RPMI8226 (cell line): Measurements from ENCODE around the gene DAGLA.

ENCODE experiments used
- DNase-seq: peaks from one replicate; pipeline ENCODE4 v3.0.0-alpha.2; 2015

The DAGLA gene

DNA sequence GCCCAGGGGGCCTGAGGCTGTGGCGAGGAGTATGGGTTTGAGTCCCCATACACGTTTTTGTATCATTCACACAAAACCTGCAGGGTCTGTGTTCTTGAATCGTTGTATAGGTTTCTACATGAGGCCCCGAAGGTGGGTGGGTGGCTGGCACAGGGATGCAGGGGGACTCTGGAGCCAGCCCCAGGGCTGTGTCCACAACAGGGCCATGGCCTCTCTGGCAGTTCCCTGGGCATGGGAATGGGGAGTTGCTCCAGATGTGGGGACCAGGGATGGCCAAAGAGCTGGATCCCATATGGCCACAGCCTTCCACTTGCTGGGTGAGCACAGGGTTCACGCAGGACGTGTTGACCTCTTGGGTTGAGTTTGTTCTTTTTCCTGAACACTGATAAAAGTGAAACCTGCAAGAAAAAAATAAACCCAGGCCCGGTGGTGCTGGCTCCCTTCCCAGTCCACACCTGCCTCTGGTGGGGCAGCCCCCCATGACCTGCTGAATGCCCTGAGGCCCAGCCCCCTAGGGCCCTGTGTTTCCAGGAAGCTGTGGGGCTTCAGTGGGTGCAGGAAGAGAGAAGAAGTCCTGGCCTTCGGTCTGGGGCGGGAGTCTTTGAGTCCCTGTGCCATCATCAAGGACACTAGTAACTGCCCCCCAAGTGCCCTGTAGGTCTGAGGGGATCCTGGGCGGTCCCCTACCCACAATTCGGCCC, 88.3 kb downstream of the DAGLA start:
- DNase-seq = peak; percentile 88

DNA sequence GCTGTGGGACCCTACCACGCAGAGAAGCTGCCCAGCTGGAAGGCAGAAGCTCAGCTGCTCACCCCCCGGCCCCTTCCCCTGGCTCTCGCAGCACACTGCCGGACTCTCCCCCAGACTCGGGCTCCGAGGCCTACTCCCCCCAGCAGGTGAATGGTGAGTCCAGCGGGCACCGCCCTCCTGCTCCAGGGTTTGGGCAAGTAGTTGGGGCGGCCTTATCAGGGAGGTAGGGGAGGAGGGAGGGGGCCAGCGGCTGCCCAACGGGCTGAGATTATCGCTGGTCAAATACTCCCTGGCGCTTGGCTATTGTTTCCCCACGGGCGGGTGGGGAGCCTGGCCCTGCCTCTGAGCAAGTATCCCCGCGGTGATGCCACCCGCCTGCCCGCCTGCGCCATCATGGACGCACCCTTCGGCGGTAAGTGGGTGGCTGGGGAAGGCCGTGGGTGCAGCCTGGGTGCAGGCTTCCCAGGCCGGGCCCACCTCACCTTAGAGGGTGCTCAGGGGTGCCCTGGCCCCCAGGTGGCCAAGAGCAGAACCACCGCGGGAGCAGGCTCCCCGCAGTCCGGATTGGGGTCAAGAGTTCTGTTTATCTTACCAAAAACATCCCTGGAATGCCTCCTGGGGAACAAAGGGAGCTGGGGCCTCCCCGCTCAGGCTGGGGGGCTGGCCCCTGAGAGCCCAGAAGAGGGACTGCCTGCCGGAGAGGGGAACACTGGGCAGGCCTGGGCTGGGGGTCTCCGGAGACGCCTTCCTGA, 89.2 kb downstream of the DAGLA start:
- DNase-seq = no peak

DNA sequence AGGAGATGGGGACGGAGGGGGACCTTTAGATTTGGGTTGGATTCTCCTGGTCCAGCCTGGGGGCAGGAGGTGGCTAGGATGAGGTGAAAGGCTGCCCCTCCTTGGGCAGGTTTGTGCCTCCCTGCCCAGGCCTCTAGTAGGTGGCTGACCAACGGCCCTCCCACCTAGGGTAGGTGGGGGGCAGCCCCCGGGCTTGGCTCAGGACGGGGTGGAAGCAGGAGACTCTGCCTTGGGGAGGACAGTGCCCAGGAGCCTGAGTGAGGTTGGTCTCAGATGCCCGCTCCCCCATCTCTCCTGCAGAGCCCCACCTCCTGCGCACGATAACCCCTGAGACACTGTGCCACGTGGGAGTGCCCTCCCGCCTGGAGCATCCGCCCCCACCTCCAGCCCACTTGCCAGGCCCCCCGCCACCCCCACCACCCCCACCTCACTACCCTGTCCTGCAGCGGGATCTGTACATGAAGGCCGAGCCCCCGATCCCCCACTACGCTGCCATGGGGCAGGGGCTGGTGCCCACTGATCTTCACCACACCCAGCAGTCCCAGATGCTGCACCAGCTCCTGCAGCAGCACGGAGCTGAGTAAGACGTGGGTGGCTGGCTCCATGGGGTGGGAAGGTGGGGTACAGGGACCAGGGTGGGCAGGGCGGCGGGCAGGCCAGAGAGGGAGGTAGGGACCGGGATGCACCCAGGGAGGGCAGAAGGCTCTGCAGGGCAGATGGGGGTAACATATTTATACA, 89.9 kb downstream of the DAGLA start:
- no peak for DNase-seq

DNA sequence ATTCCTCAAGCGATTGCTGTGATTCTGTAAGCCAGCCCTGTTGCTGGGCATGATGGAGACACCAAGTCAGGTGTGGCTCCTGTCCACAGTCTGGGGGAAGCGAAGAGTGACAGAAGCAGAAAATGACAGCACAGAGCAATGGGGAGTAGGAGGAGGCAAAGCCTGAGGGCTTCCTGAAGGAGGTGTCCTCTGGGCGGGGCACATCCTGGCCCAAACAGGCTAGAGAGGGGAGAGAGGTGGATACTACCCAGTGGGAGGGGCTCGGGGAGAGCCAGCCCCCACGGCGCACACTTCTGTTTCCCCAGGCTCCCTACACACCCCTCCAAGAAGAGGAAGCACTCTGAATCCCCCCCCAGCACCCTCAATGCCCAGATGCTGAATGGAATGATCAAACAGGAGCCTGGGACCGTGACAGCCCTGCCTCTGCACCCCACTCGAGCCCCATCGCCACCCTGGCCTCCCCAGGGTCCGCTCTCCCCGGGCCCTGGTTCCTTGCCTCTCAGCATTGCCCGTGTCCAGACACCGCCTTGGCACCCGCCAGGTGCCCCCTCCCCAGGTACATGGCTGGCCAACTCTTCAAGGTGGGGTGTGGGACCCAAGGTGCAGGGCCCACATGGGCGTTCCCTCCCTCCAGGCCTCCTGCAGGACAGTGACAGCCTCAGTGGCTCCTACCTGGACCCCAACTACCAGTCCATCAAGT, 91.2 kb downstream of the DAGLA start:
- DNase-seq = no peak

DNA sequence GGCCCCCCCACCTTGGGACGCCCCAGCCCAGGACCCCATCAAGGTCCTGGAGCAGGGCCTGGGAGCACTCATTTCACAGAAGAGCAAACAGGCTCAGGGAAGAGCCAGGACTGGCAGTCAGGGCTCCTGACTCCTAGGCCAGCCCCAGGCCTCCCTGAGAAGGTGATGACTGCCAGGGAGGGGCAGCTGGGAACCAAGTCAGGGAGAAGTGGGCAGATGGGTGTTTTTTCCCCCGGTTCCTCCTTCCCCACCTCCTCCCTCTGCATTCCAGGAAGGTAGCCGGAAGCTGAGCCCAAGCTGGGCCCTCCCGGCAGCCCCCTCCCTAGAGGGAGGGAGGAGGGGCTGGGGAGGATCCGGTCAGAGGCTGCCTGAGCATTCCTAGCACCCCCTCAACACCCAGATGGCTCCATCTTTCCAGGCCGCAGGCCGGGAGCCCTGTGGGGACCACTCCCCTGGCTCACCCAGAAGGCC, 91.8 kb downstream of the DAGLA start:
- DNase-seq = no peak

DNA sequence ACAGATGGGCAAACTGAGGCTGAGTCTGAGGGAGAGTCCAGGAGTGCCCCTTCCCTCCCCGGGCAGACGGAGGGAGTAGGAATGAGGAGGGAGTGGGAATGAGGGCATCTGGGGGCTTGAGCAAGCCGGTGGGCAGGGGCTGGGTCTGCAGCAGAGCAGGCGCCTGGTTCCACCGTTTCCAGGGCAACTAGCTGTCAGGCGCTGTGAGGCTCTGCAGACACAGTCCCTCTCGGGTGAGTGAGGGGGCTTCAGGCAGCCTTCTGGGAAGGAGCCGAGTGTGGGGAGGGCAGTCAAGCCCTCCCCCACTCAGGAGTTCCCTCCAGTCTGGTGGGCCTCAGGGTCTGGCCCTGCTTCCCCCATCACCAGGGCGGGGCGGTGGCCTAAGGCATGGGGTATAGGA, 93.2 kb downstream of the DAGLA start:
- no peak for DNase-seq

DNA sequence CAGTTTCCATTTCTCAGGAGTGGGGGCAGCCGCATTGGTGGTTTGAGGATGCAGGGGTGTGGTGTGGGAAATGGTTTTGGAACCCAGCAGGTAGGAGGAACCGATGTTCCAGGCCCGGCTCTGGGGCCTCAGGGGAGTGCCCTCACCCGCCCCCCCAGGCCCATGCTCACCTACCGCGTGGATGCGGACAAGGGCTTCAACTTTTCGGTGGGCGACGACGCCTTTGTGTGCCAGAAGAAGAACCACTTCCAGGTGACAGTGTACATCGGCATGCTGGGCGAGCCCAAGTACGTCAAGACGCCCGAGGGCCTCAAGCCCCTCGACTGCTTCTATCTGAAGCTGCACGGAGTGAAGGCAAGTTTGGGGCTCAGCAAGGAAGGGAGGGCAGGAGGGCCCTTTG, 93.6 kb downstream of the DAGLA start:
- no peak for DNase-seq

DNA sequence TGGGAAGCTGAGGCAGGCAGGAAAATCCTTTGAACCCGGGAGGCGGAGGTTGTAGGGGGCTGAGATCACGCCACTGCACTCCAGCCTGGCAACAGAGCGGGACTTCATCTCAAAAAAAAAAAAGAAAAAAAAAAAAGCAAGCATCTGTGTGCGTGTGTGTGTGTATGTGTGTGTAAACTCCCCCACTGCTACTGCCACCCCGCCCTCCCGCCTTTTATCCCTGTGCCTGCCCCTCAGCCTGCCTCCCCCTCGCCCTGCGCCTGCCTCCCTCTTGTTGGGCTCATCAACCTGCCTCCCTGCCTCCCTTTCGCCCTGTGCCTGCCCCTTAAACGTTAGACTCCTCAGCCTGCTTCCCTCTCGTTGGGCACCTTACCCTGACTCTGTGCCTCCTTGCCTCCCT, 94.2 kb downstream of the DAGLA start:
- no peak for DNase-seq

DNA sequence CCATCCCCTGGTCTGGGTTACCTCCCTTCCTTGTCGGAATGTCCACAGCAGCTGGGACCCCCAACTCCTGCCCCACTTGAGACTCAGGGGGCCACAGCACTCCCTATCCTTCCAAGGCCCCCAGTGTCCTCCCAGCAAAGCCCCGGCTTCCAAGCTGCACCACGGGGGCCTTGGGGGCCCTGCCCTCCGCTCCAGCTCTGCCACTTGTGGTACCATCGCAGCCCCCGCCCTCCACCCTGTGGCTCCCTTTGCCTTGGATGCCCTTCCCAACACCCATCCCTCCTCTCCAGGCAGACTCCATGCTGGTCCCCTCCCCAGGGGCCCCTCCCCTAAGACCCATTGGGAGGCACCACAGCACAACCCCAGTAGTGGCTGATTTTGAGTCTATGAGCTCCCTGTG, 94.9 kb downstream of the DAGLA start:
- DNase-seq = no peak

DNA sequence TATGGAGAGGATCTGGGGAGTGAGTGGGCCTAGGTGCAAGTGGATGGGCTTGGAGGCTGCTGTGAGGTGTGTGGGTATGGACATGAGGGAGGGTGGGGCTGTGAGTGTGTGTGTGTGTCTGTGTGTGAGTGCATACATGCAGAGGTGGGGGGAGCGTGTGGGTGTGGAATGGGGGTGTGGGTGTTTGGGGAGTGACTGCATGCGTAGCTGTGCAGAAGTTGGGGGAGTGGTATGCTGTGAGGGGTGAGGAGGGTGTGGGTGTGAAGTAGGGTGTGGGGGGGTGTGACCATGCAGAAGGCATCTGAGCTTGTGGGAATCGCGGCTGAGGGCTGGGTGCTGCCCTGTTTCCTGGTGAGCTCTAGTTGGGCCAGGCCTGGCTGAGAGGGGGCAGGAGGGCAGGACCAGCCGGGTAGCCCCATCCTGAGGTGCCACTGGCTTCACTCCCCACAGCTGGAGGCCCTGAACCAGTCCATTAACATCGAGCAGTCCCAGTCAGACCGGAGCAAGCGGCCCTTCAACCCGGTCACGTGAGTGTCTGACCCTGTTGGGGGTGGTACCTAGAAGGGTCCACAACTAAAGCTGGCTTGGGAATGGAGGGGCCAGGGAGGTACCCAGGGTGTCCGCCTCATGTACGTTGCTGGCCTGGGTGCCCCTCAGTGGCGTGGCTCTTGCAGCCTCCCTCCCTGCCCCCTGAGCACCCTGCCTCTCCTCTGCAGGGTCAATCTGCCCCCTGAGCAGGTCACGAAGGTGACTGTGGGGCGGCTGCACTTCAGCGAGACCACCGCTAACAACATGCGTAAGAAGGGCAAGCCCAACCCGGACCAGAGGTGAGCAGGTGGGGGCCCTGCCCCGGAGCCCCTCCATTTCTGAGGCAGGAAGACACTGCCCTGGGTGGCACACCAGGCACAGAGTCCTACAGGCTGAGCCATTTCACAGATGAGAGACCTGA, 95.7 kb downstream of the DAGLA start:
- DNase-seq = no peak

DNA sequence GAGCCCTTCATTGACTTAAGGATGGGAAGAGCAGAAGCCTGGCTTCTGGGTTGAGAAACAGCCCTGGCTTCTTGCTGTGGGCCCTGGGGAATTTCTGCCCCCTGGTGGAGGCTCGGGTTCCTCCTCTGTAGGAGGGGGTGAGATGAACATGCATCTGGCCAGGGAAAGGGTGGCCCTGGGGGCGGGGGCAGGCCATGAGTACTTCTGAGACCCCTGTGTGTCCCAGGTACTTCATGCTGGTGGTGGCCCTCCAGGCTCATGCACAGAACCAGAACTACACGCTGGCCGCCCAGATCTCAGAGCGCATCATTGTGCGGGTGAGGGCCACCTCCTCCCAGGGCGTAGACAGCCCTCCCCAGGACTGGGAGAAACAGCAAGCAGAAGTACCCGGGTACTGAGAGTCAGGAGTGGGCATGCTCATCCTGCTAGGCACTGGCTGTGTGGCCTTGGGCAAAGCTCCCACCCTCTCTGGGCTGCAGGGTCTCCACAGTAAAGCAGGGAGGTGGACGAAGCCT, 96.4 kb downstream of the DAGLA start:
- peak; percentile 88 for DNase-seq

DNA sequence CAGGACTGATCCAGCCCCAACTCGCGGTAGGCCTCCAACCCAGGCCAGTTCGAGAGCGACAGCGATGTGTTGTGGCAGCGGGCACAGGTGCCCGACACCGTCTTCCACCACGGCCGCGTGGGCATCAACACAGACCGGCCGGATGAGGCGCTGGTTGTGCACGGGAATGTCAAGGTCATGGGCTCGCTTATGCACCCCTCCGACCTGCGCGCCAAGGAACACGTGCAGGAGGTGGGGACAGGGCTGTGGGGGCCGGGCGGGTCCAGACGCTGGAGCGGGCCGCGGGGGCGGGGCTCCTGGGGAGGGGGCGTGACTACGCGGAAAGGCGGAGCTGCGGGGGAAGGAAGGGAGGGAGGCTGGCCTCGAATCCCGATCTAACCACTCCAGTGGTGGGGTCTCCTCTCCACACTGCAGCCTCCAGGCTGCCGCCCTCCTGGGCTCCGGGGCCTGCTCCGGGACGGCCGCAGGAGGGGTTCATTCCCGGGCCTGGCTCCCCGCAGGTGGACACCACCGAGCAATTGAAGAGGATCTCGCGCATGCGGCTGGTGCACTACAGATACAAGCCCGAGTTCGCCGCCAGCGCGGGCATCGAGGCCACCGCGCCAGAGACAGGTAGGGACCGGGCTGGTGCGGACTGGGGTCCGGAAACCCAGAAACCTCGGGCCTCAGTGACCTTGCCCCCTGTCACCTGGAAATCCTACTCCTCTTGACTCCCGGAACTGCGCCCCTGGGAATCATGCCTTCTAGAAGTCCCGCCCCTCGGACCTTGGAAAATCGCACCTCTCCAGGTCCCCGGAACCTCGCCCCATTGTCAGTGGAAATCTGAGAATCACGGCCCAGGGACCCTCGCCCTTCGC, 97.3 kb downstream of the DAGLA start:
- DNase-seq = peak; percentile 69

DNA sequence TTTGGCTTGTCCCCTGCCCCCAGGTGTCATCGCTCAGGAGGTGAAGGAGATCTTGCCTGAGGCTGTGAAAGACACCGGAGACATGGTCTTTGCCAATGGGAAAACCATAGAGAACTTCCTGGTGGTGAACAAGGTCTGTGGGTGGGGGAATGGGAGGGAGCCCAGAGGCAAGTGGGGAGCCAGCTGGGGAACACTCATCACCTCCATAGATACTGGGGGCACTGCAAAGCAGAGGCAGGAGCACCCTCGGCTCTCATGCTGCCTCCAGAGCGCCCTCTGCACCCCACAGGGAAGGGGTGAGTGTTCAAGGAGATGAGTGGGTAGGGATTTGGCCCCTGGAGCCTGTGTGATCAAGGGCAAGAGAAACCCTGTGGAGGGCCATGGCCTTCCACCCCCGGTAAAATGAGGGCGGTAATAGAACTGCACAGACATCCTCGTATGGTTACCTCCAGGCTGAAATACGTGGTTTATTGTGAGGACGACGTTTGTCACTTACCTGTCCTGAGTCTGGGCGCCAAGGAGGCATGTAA, 98.2 kb downstream of the DAGLA start:
- DNase-seq = no peak

DNA sequence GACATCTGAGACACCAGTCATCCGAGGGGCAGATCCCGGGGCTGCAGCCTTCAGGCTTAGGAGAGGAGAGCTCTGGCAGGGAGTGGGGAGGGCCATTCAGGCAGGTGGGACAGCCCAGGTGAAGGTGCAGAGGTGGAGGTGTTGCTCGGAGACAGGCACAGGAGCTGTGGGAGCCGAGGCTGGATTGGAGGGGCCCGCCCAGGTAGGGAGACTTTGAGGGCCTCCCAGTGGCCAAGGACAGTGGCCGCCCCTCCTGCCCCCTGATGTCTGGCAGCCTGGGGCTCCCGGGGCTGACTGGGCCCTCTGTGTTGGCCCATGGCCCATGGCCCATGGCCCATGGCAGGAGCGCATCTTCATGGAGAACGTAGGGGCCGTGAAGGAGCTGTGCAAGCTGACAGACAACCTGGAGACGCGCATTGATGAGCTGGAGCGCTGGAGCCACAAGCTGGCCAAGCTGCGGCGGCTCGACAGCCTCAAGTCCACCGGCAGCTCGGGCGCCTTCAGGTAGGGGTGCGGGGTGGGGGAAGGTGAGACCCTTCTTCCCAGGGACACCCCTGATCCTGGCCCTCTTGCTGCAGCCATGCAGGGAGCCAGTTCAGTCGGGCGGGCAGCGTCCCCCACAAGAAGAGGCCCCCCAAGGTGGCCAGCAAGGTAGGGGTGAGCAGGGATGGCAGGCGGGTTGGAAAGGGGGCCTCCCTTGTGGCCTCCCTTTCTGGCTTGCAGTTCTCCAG, 98.9 kb downstream of the DAGLA start:
- DNase-seq = no peak

DNA sequence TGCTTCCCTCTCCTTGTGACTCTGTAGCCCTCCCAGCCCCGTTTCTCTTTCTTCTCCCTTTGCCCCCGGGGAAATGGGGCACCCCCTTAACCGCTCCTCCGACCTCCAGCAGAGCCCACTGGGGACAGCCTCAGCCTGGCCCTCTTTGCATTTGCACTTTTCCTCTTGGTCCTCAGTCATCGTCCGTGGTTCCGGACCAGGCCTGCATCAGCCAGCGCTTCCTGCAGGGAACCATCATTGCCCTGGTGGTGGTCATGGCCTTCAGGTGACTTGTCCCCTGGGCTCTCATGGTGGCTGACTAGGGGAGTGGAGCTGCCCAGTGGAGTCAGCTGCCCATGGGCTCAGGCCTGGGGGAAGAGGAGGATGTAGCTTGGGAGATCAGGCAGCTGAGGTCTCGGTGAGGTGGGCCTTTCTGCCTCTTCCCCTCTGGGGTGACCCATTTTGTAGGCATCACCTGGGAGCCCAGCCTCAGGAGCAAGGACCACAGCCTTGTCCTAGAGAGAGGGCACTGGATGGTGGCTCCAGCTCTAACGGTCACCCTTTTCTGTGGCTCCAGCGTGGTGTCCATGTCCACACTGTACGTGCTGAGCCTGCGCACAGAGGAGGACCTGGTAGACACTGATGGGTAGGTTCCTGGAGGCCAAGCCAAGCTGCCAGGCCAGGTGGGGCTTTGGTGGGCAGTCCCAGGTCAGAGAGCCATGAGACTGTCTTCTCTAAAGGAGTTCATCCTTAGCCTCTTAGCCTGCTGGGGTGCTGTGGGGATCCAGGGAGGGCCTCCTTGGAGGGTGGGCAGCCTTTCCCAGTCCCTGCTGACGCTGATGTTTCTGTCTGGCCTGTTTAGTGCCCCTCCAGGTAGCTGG, 99.7 kb downstream of the DAGLA start:
- DNase-seq = no peak

DNA sequence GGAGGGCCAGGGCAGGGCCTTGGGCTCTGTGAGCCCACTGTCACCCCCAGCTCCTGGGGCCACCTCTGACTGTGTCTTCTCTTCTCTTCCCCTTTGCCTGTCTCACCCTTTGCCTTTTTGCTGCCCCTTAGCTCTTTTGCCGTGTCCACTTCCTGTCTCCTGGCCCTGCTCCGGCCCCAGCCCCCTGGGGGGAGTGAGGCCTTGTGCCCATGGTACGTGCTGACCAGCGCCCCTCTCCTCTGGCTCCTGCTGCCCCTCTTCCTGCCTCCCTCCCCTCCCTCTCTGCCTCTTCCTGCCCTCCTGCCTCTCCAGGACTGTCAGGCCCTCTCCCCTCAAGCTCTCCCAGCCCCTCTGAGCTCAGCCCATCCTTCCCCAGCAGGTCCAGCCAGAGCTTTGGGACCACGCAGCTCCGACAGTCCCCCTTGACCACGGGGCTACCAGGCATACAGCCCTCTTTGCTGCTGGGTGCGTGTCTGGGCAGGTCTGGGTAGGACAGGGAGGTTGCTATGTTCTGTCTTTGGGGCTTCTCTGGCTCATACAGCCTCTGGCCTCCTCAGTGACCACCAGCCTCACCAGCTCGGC, 100.5 kb downstream of the DAGLA start:
- no peak for DNase-seq

DNA sequence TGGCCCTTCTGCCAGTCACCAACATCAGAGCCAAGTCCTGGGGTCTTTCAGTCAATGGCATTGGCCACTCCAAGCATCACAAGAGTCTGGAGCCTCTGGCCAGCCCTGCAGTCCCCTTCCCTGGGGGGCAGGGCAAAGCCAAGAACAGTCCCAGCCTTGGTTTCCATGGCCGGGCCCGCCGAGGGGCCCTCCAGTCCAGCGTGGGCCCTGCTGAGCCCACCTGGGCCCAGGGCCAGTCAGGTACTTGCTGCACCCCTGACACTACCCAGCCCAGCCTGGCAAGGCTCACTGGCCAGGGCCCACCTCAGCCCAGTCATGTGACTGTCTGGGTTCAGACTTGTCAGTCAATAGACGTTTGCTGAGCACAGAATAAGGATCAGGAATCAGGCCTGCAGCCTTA, 101.4 kb downstream of the DAGLA start:
- no peak for DNase-seq

DNA sequence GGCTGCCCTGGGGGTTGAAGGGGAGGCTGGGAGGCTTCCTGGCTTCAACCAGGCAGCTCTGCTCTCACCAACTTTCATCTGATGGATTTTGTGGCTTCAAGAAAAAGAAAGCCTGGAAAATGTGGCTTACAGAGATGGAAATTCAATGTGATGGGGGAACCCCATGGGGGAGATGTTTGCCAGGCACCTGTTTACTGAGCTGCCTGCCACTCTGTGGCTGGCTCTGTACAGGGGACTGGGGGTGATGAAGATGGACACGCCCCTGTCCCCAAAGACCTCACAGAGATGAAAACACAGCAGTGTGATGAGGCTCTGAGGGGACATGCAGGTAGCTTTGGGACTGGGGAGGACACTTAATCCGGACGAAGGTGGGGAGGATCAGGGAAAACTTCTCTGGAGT, 102.1 kb downstream of the DAGLA start:
- DNase-seq = no peak
